Activated CD4-positive, alpha-beta T cell treated with anti-CD3 and anti-CD28 coated beads, Interleukin-2, amount 10 ng/mL, durations not matched to agents 24 days and 14 days (primary cell): ENCODE measurements around the gene LGI2. TPM values are rescaled to one million over a fixed set of nuclear protein-coding genes. Genes with fewer than 3 reads are reported as not detected.
A peak's percentile ranks its signal among the peaks of the same experiment; 100 is the strongest.
"Not testable (repeated sequence)": the region's sequence is repeated elsewhere in the genome, so short reads cannot be mapped to it uniquely, and the experiment has no call there.

Experiments
- DNase-seq: peaks from one replicate; pipeline ENCODE4 v3.0.0; 2022
- H3K27ac Mint-ChIP-seq: one replicate; pipeline ENCODE4 v1.8.0; 2022; ENCODE audit warnings: mild to moderate bottlenecking, mixed read lengths
- H3K27me3 Mint-ChIP-seq: one replicate; pipeline ENCODE4 v1.8.0; 2022; ENCODE audit warnings: mixed read lengths
- H3K36me3 Mint-ChIP-seq: one replicate; pipeline ENCODE4 v1.8.0; 2022; ENCODE audit warnings: low read depth, mild to moderate bottlenecking, mixed read lengths
- H3K4me1 Mint-ChIP-seq: one replicate; pipeline ENCODE4 v1.8.0; 2021; ENCODE audit warnings: mixed read lengths
- H3K4me3 Mint-ChIP-seq: one replicate; pipeline ENCODE4 v1.8.0; 2022; ENCODE audit warnings: mild to moderate bottlenecking, moderate library complexity, mixed read lengths
- H3K9me3 Mint-ChIP-seq: one replicate; pipeline ENCODE4 v1.8.0; 2021; ENCODE audit warnings: mixed read lengths
- intact Hi-C: fragments of 100-400 bp; cut with micrococcal nuclease; formaldehyde crosslinking; loops from one replicate; pipeline ENCODE4 v1.15.1; 2023
- total RNA-seq: library from RNA; stranded (reverse); gene quantifications from 2 replicates; pipeline ENCODE4 v1.2.3, GENCODE V29; 2022

The LGI2 gene
- total RNA-seq, 1 donor from 2014 or later = not detected

- H3K27me3 Mint-ChIP-seq = peaks cover 4% of the 10 kb centered on the region
- no peaks in the 10 kb centered on the region for H3K9me3 Mint-ChIP-seq
- H3K4me3 Mint-ChIP-seq = no peak overlapping the region
- intact Hi-C loops = no loop called here
- no peaks in the 10 kb centered on the region for H3K36me3 Mint-ChIP-seq
- no peaks in the 10 kb centered on the region for H3K4me1 Mint-ChIP-seq
- DNase-seq = no peak
- H3K27ac Mint-ChIP-seq = no peak overlapping the region
These were observed 30.9 kb upstream of the LGI2 start for GRCh38 chr4:25061602-25062001.

- Mint-ChIP-seq H3K4me1 (no peaks in the 10 kb centered on the region), H3K36me3 (no peaks in the 10 kb centered on the region), H3K9me3 (no peaks in the 10 kb centered on the region), H3K4me3 (no peak overlapping the region), H3K27me3 (peaks cover 4% of the 10 kb centered on the region), H3K27ac (no peak overlapping the region)
- intact Hi-C loops = no loop called here
- DNase-seq = no peak
These were observed 30.2 kb upstream of the LGI2 start for GRCh38 chr4:25060963-25061340.

GRCh38 chr4:25060241-25060962 is 29.7 kb upstream of the LGI2 start:
- Mint-ChIP-seq H3K4me1 (no peaks in the 10 kb centered on the region), H3K4me3 (no peak overlapping the region), H3K27ac (no peak overlapping the region), H3K9me3 (no peaks in the 10 kb centered on the region), H3K36me3 (no peaks in the 10 kb centered on the region), H3K27me3 (peaks cover 4% of the 10 kb centered on the region)
- intact Hi-C loops = no loop called here
- no peak for DNase-seq

GRCh38 chr4:25059791-25060190 is 29.0 kb upstream of the LGI2 start:
- Mint-ChIP-seq H3K27ac (no peak overlapping the region), H3K4me1 (no peaks in the 10 kb centered on the region), H3K27me3 (peaks cover 4% of the 10 kb centered on the region), H3K36me3 (no peaks in the 10 kb centered on the region), H3K4me3 (no peak overlapping the region), H3K9me3 (no peaks in the 10 kb centered on the region)
- intact Hi-C loops = no loop called here
- no peak for DNase-seq

- Mint-ChIP-seq H3K27ac (no peak overlapping the region), H3K27me3 (peaks cover 4% of the 10 kb centered on the region), H3K4me1 (no peaks in the 10 kb centered on the region), H3K36me3 (no peaks in the 10 kb centered on the region), H3K4me3 (no peak overlapping the region), H3K9me3 (no peaks in the 10 kb centered on the region)
- no peak for DNase-seq
- intact Hi-C loops = no loop called here
These were observed 28.1 kb upstream of the LGI2 start for GRCh38 chr4:25058796-25059195.

GRCh38 chr4:25057299-25057698 is 26.6 kb upstream of the LGI2 start:
- no peak for DNase-seq
- no peak overlapping the region for H3K4me3 Mint-ChIP-seq
- H3K27ac Mint-ChIP-seq = no peak overlapping the region
- no peaks in the 10 kb centered on the region for H3K4me1 Mint-ChIP-seq
- intact Hi-C loops = no loop called here
- no peaks in the 10 kb centered on the region for H3K36me3 Mint-ChIP-seq
- H3K9me3 Mint-ChIP-seq = no peaks in the 10 kb centered on the region
- peaks cover 4% of the 10 kb centered on the region for H3K27me3 Mint-ChIP-seq

- H3K4me3 Mint-ChIP-seq, H3K36me3 Mint-ChIP-seq, DNase-seq, H3K27me3 Mint-ChIP-seq, intact Hi-C loops, H3K27ac Mint-ChIP-seq, H3K4me1 Mint-ChIP-seq, H3K9me3 Mint-ChIP-seq: not testable (repeated sequence)
These were observed 21.3 kb upstream of the LGI2 start for GRCh38 chr4:25052037-25052436.

- Mint-ChIP-seq H3K36me3 (no peaks in the 10 kb centered on the region), H3K4me3 (no peak overlapping the region), H3K27me3 (peaks cover 5% of the 10 kb centered on the region), H3K27ac (no peak overlapping the region), H3K4me1 (peaks cover 2% of the 10 kb centered on the region), H3K9me3 (no peaks in the 10 kb centered on the region)
- intact Hi-C loops = no loop called here
- no peak for DNase-seq
These were observed 20.8 kb upstream of the LGI2 start for GRCh38 chr4:25051534-25051933.

- peaks cover 2% of the 10 kb centered on the region for H3K4me1 Mint-ChIP-seq
- no peak overlapping the region for H3K27ac Mint-ChIP-seq
- no peak for DNase-seq
- H3K9me3 Mint-ChIP-seq = no peaks in the 10 kb centered on the region
- intact Hi-C loops = no loop called here
- H3K4me3 Mint-ChIP-seq = no peak overlapping the region
- H3K36me3 Mint-ChIP-seq = no peaks in the 10 kb centered on the region
- H3K27me3 Mint-ChIP-seq = peaks cover 5% of the 10 kb centered on the region
These were observed 19.8 kb upstream of the LGI2 start for GRCh38 chr4:25050370-25051078.

- DNase-seq = no peak
- Mint-ChIP-seq H3K4me1 (no peaks in the 10 kb centered on the region), H3K4me3 (no peak overlapping the region), H3K27me3 (peaks cover 10% of the 10 kb centered on the region), H3K27ac (no peak overlapping the region), H3K36me3 (no peaks in the 10 kb centered on the region), H3K9me3 (no peaks in the 10 kb centered on the region)
- intact Hi-C loops = loop anchor here (10.0 kb wide), 1 partner anchor 101 kb away; no protein-coding TSS in a partner anchor
These were observed 12.8 kb upstream of the LGI2 start for GRCh38 chr4:25043548-25043947.

- no peak for DNase-seq
- intact Hi-C loops = no loop called here
- Mint-ChIP-seq H3K27me3 (peaks cover 50% of the 10 kb centered on the region), H3K4me3 (no peak overlapping the region), H3K36me3 (no peaks in the 10 kb centered on the region), H3K4me1 (peaks cover 1% of the 10 kb centered on the region), H3K27ac (no peak overlapping the region), H3K9me3 (no peaks in the 10 kb centered on the region)
These were observed 2.8 kb upstream of the LGI2 start for GRCh38 chr4:25033526-25033925.

- H3K9me3 Mint-ChIP-seq = no peaks in the 10 kb centered on the region
- intact Hi-C loops = no loop called here
- H3K4me3 Mint-ChIP-seq = no peak overlapping the region
- H3K27me3 Mint-ChIP-seq = peaks cover 62% of the 10 kb centered on the region
- DNase-seq = no peak
- H3K4me1 Mint-ChIP-seq = peaks cover 1% of the 10 kb centered on the region
- no peaks in the 10 kb centered on the region for H3K36me3 Mint-ChIP-seq
- H3K27ac Mint-ChIP-seq = no peak overlapping the region
These were observed 1.4 kb upstream of the LGI2 start for GRCh38 chr4:25032126-25032525.

- no peaks in the 10 kb centered on the region for H3K36me3 Mint-ChIP-seq
- no peak overlapping the region for H3K27ac Mint-ChIP-seq
- H3K4me1 Mint-ChIP-seq = peaks cover 1% of the 10 kb centered on the region
- intact Hi-C loops = no loop called here
- no peak overlapping the region for H3K4me3 Mint-ChIP-seq
- peaks cover 70% of the 10 kb centered on the region for H3K27me3 Mint-ChIP-seq
- DNase-seq = peak; percentile 48
- H3K9me3 Mint-ChIP-seq = no peaks in the 10 kb centered on the region
These were observed 403 bp upstream of the LGI2 start for GRCh38 chr4:25031077-25031621.

- no peaks in the 10 kb centered on the region for H3K9me3 Mint-ChIP-seq
- intact Hi-C loops = no loop called here
- peaks cover 1% of the 10 kb centered on the region for H3K4me1 Mint-ChIP-seq
- no peak overlapping the region for H3K27ac Mint-ChIP-seq
- DNase-seq = no peak
- H3K4me3 Mint-ChIP-seq = no peak overlapping the region
- H3K36me3 Mint-ChIP-seq = no peaks in the 10 kb centered on the region
- peaks cover 76% of the 10 kb centered on the region for H3K27me3 Mint-ChIP-seq
These were observed 1.1 kb downstream of the LGI2 start for GRCh38 chr4:25029479-25030276.
